NOMO-1 treated with DMSO at 0.1 percent for 48 hours (cell line): ENCODE measurements around the gene FAM8A1.

Experiments
- DNase-seq: peaks from one replicate; lab custom pipeline; 2025; ENCODE audit not compliant: unreplicated experiment; lab: John Stamatoyannopoulos, UW

Gene FAM8A1

DNA sequence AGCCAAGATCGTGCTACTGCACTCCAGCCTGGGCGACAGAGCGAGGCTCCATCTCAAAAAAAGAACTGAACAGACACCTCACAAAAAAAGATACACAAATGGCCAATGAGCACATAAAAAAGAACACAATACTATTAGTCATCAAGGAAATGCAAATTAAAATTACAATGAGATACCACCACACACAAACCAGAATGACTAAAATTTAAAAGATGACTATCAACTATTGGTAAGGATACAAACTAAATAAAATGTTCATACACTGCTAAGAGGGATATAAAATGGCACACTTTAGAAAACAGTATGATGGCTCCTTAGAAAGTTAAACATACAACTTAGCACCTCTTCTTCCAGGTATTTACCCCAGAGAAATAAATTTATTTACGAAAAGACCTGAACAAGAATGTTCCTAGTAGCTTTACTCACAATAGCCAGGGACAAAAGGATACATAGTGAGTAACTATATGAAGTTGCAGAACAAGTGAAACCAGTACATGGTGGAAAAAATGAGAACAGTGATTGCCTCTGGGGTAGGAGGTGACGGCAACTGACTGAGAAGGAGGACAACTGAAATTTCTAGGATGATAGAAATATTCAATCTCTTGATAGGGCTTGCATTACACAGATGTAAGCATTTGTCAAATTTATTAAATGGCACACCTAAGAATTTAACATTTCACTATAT lies 53.2 kb downstream of the FAM8A1 start:
- DNase-seq: no peak

DNA sequence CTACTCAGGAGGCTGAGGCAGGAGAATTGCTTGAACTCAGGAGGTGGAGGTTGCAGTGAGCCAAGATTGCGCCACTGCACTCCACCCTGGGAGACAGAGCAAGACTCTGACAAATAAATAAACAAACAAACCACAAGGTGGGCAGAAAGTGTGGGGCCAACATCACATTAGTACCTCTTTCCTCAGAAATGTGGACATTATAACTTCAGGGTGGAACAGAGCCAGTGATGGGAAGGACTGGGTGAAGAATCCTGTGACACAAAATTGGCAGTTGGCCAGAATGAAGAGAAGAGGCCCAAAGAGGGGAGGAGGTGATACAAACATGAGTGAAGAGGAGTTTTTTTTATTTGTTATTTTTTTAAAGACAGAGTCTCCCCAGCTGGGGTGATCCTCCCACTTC lies 56.0 kb downstream of the FAM8A1 start:
- no peak for DNase-seq

DNA sequence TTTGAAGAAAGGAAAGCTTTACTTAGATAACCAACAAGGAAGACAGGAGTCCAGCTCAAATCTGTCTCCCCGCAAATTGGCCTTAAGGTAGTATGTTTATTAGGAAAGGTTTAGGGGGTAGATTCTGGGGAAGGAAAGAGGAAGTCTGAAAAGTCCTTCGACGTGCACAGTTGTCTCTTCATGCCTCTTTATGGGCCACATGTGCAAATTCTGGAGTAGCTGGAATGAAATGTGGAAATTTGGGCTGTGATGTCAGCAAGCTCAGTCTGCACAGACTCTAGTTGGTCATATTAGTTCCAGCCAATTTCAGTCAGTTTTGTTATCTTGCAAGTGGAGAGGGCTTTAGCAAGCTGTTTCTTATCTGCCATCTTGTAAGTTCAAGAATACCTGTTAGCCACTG lies 56.5 kb downstream of the FAM8A1 start:
- no peak for DNase-seq
